ENCODE results near the gene SLC39A9.
"Not testable (repeated sequence)": the region's sequence is repeated elsewhere in the genome, so short reads cannot be mapped to it uniquely, and the experiment has no call there.

The SLC39A9 gene

DNA sequence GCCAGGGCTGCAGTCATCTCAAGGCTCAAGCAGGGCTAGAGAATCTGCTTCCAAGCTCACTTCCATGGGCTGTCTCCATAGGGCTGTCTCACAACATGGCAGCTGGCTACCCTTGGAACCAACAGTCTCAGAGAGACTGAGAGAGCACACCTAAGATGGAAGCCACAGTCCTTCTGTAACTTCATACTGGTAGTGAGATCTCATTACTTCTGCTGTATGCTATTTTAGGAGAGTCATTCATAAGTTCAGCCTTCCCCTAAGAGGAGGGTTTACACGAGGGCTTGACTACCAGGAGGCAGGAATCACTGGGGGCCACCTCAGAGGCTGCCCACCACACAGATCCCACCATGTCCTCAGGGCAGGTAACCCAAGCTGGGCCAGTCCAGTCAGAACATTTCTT, 30.1 kb upstream of the SLC39A9 start:
- in situ Hi-C loops (cut with MboI; ENCODE audit: low sequenced_read_pairs): no loop called here

DNA sequence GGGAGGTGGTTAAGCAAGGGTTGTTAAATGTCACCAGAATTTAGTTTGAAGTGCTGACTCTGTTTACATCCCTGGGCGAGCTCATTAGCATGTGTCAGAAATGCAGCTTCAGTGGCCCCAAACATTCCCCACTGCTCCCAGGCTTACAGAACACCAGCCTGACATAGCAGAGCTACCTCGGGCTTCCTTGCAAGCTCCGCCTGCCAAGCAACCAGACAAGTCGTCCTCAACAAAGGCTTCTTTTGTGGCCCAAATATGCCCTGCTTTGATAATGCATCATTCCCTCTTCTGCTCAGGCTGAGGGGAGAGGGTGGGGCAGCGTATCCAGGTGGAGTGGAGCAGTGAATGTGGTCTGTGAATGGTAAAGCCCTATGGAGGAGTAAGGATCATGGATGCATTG, 28.4 kb upstream of the SLC39A9 start:
- in situ Hi-C loops (cut with MboI; ENCODE audit: low sequenced_read_pairs): no loop called here

DNA sequence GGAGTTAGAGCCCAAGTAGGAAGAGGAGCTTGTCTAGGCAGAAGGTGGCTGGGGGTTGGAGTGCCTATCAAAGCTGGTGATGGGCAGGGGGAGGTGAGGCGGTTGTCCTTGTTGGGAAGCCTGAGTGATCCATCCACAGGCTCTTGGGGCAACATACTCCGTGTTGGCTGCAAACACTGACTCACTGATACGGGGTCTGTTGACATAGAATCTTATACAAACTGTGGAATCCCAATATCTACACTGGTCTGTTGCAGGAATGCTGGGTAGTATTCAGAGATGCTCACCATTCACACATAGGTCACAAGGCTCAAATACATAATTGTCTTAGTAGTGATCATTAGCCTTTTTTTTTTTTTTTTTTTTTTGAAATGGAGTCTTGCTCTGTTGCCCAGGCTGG, 26.3 kb upstream of the SLC39A9 start:
- in situ Hi-C loops (cut with MboI; ENCODE audit: low sequenced_read_pairs): no loop called here

DNA sequence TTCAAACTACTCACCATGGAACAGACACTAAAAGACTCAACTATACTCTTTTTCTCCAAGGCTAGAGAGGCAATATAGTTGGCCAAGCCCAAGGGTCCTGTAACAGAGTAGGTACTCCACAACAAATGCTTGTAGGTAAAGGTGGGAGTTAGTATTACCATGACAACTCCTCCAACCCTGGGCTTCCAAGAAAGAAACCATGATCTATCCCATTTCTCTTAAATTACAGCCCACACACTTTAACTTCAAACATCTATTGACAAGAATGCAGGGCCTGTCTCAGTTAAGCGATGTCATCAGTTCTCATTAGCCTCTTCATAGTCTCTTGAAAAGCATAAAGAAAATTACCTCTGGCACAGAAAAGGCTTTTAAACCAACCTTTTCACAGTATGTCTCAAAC, 25.4 kb upstream of the SLC39A9 start:
- in situ Hi-C loops (cut with MboI; ENCODE audit: low sequenced_read_pairs): no loop called here

DNA sequence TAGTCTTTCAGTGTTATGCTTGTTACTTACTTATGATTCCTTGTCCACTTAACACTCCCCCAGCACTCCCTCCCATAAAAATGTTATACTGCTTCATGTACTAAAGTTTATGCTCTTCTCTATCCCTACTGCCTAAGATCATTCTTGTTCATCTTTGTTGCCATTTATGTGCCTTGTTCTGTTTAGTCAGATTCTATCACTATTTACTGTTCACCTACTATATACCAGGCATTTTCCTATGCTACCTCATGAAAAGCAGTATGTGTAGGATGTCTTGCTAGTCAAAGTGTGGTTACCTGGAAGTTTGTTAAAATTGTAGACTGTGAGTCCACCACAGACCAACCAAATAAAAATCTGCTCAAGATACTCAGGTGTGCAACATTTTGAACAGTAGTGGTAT, 24.3 kb upstream of the SLC39A9 start:
- in situ Hi-C loops (cut with MboI; ENCODE audit: low sequenced_read_pairs): no loop called here

DNA sequence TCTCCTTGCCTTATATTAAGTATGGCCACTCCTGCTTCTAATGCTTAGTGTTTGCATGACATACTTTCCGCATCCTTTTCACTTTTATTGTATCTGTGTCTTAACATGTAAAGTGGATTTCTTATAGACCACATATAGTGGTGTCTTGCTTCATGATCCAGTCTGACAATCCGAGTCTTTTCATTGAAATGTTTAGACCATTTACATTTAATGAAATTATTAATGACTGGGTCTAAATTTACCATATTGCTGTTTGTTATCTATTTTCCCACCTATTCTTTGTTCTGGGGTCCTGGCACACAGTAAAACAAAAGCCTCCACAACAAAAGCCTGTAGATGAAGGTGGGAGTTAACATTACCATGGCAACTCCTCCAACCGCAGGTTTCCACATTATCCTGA, 23.3 kb upstream of the SLC39A9 start:
- in situ Hi-C loops (cut with MboI; ENCODE audit: low sequenced_read_pairs): no loop called here

DNA sequence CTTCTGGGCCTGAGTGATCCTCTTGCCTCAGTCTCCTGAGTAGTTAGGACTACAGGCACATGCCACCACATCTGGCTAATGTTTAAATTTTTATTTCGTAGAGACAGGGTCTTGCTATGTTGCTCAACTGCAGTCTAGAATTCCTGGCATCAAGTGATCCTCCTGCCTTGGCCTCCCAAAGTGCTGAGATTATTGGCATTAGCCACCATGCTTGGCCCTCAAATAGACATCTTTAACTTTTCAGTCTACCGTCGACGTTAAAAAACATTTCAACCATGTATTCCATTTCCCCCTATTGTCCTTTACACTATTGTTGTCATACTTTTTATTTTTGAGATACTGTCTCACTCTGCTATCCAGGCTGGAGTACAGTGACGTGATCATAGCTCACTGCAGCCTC, 22.8 kb upstream of the SLC39A9 start:
- in situ Hi-C loops (cut with MboI; ENCODE audit: low sequenced_read_pairs): no loop called here

DNA sequence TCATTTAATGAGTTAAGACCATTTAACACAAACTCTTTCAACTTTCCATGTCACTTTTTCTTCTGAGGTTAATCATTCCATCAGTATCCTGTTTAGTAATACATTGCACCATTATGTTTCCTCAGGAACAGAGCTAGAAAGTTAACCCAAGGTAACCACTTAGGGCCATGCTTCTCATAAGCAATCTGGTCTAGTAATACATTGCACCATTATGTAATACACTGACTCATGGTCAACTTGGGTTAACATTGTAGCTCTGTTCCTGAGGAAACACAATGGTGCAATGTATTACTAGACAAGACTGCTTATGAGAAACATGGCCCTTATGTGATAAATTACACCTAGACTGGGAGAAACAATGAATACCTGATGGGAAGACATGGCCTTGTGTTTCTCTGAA, 22.1 kb upstream of the SLC39A9 start:
- in situ Hi-C loops (cut with MboI; ENCODE audit: low sequenced_read_pairs): no loop called here

DNA sequence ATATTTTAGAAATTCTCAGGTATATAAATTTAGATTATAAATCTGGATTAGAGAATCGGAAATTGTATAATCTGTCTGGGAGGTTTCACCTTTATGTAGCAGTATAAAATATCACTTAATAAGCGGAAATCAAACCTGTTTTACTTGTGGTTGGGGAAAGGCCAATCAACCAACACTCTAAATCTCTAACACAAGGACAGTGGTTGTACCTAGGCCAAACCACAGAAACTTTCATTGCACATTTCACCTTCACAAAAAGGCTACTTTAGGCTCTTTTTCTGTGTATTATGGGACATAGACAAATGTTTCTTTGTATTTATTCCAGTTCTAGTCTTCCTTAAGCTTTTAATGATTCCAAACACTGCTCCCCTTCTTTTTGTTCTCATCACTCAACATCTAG, 20.2 kb upstream of the SLC39A9 start:
- in situ Hi-C loops (cut with MboI; ENCODE audit: low sequenced_read_pairs): no loop called here

DNA sequence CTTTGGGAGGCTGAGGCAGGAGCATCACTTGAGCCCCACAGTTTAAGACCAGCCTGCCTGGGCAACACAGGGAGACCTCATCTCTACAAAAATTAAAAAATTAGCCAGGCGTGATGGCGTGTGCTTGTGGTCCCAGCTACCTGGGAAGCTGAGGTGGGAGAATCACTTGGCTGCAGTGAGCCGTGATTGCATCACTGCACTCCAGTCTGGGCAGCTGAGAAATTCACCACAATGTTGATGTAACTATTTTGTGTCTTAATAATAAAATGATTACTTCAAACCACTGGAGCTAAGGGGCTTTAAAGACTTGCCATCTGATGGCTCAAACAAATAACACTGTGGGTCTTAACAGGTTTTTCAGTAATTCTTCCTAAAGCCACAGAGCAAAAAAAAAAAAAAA, 11.2 kb upstream of the SLC39A9 start:
- in situ Hi-C loops (cut with MboI; ENCODE audit: low sequenced_read_pairs): no loop called here

DNA sequence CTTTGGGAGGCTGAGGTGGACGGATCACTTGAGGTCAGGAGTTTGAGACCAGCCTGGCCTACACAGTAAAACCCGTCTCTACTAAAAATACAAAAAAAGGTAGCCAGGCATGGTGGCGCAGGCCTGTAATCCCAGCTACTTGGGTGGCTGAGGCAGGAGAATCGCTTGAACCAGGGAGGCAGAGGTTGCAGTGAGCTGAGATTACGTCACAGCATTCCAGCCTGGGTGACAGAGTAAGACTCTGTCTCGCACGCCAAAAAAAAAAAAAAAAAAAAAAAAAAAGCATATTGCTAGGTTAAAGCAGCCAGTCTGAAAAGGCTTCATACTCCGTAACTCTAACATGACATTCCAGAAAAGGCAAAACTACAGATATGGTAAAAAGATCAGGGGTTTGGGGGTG, 7.1 kb upstream of the SLC39A9 start:
- in situ Hi-C loops (cut with MboI; ENCODE audit: low sequenced_read_pairs): not testable (repeated sequence)

DNA sequence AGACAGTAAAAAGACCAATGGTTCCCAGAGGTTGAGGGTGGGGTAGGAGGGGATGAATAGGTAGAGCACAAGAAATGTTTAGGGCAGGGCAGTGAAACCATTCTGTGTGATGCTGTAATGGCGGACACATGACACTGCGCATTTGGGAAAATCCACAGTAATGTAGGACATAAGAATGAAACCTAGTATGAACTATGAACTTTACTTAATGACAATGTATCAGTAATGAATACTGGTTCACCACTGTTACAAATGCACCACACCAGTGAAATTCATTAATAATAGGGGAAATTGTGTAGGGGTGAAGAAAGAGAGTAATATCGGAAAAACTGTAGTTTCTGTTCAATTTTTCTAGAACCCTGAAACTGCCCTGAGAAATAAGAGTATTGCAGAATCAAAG, 6.0 kb upstream of the SLC39A9 start:
- in situ Hi-C loops (cut with MboI; ENCODE audit: low sequenced_read_pairs): no loop called here

DNA sequence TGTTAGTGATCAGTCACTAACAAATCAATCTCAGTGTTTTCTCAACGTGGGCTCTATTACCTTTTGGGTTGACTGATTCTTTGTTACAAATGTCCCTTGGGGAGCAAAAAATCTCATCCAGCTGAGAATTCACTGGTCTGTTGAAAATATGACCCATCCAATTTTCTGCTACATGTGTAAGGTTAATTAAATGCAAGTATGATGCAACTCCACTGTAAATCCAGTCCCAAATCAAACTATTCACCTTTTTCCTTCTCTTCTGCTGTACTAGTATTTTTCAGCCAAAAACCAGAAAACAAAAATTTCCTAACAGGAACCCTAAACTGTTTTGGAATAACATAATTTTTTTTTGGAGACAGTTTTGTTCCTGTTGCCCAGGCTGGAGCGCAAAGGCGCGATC, 2.6 kb upstream of the SLC39A9 start:
- in situ Hi-C loops (cut with MboI; ENCODE audit: low sequenced_read_pairs): no loop called here

DNA sequence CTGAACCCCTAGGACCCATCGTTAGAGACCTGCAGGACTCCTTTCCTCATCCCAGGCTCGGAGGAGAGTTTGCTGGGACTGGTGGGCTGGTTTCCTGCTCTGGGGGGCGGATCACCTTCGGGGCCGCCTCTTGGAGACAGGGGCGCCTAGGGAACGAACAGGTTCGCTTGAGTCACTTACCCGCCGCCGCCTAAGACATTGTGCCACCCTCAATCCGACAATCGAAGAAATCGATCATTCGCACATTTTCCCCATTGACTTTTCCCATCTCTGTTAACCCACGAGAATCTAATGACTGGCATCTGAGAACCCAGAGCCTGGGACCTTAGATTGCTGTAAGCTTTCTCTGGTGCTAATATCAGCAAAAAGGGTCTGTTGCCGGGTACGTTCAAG, 322 bp downstream of the SLC39A9 start:
- in situ Hi-C loops (cut with MboI; ENCODE audit: low sequenced_read_pairs): no loop called here

DNA sequence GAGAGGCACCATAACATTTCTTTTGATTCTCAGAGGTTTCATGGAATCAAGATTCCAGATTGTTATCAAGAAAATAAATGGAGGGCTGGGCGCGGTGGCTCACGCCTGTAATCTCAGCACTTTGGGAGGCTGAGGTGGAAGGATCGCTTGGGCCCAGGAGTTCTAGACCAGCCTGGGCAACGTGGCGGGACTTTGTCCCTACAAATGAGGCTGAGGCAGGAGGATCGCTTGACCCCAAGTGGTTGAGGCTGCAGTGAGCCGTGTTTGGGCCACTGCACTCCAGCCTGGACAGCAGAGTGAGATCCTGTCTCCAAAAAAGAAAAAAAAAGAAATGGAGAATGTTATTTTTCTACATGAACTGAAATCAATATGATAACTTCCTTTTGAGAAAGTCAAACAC, 1.3 kb downstream of the SLC39A9 start:
- in situ Hi-C loops (cut with MboI; ENCODE audit: low sequenced_read_pairs): no loop called here

DNA sequence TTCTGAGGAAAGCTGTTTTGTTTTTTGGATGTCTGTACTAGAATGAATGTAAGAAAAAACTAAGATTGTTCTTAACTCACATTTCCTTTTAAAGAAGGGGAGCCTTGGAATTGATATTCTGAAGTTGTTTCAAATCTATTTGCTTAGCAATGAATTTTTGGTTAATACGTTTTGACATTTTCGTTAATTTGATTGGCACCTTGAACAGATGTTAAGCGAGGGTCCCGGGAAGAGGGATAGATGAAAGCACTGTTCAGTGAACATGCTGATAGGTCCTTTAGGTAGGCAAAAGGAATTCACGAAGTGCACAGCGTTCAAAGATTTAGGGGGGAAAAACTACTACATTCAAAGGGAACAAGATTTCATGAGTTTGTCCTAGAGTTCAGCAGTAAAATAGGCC, 1.7 kb downstream of the SLC39A9 start:
- in situ Hi-C loops (cut with MboI; ENCODE audit: low sequenced_read_pairs): no loop called here

DNA sequence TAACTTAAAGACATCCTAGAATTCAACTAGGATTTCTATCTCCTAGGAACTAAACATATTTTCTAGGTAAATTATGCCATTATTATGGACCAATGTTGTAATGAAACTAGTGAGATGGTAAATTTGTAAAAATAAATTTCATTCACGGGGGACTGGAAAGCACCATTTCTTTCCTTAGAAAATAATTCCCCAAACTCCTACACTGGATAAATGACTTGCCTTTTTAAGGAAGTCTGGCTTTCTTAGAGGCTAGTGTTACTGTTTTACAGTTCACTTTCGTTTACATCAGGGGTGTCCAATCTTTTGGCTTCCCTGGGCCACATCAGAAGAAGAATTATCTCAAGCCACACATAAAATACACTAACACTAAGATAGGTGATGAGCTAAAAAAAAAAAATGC, 3.3 kb downstream of the SLC39A9 start:
- in situ Hi-C loops (cut with MboI; ENCODE audit: low sequenced_read_pairs): no loop called here

DNA sequence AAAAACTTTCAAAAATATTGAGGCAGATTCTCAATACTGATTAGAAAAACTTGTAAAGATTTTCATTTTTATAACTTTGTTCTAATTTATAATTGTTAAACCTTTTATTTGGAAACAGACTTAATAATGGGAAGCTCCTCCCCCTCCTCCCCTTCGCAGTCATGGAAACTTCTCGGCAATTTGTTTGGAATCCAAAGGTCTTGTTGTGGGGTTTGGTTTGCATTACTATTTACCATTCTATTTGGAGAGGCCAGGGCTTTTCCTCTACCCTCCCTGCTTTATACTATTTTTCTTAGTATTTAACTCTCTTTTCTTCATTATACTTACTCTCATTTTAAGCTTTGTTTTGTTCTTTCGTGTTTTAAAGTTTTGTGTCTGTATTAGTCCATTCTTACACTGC, 6.0 kb downstream of the SLC39A9 start:
- in situ Hi-C loops (cut with MboI; ENCODE audit: low sequenced_read_pairs): no loop called here

DNA sequence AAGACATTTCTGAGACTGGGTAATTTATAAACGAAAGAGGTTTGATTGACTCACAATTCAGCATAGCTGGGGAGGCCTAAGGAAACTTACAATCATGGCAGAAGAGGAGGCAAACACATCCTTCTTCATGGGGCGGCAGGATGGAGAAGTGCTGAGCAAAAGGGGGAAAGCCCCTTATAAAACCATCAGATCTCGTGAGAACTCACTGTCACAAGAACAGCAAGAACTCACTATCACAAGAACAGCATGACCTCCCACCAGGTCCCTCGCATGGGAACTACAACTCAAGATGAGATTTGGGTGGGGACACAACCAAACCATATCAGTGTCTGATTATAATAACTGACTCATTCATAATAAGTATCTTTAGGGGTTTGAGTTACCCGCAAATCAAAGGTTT, 6.4 kb downstream of the SLC39A9 start:
- in situ Hi-C loops (cut with MboI; ENCODE audit: low sequenced_read_pairs): no loop called here

DNA sequence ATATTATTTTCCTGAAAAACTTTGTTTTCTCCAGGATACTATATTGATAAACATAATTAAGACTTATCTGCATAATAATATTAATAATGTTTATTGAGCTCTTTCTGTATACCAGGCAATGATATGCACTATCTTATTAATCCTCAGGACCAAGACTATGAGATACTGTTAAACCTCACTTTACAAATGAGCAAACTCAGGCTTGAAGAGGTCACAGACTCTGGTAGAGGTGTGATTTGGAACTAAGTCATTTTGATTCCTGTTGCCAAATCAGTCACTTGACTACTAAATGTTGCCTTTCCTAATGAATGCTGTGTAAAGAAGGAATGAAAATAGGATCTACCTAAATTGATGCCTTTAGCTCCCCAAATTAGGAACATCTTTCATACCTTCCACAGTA, 7.3 kb downstream of the SLC39A9 start:
- in situ Hi-C loops (cut with MboI; ENCODE audit: low sequenced_read_pairs): no loop called here

DNA sequence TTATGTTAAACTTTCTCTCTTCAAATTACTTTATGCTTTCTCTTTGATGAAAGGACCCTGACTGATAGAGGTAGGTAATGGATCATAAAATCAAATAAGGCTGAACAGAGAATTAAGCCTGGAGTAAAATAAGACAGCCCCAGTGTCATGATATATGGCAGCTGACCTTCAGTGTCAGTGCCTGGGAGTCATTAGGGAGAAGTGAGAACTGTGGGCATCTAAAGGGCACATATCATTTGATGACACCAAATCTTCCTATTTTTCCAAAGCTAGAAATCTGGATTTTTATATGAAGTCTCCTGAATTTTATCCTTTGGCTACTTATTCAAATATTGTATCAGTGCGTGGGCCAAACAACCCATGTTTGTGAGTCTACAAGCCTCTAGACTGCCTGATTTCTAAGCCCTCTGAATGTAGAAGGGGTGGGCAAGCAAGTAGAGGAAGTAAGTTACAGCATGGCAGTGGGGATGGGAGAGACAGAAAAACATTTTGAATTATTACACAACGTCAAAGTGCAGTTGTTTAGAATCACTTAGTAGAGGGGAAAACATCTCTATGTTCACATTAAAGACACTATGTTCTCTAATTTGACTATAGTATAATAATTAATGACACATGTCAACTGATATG, 10.0 kb downstream of the SLC39A9 start:
- in situ Hi-C loops (cut with MboI; ENCODE audit: low sequenced_read_pairs): no loop called here

DNA sequence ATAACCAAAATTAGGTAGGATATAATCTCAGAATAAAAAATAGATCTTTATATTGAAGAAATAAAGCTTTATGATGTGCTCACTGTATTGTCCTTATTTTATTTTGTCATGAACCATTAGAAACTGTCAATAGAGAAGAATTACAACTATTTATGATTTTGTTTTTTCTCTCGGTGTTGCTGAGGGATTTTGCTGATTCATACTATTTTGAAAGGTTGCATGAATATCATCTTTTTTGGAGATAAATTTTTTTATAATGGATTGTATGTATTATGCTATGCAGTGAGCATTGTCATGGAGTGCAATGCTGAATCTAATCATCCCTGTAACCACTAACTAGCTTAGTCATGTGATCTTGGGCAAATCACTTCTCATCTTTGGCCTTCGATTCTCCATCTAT, 15.0 kb downstream of the SLC39A9 start:
- in situ Hi-C loops (cut with MboI; ENCODE audit: low sequenced_read_pairs): no loop called here

DNA sequence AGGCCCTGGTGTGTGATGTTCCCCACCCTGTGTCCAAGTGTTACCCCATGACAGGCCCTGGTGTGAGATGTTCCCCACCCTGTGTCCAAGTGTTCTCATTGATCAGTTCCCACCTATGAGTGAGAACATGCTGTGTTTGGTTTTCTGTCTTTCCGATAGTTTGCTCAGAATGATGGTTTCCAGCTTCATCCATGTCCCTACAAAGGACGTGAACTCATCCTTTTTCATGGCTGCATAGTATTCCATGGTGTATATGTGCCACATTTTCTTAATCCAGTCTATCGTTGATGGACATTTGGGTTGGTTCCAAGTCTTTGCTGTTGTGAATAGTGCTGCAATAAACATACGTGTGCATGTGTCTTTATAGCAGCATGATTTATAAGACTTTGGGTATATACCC, 17.6 kb downstream of the SLC39A9 start:
- in situ Hi-C loops (cut with MboI; ENCODE audit: low sequenced_read_pairs): not testable (repeated sequence)

DNA sequence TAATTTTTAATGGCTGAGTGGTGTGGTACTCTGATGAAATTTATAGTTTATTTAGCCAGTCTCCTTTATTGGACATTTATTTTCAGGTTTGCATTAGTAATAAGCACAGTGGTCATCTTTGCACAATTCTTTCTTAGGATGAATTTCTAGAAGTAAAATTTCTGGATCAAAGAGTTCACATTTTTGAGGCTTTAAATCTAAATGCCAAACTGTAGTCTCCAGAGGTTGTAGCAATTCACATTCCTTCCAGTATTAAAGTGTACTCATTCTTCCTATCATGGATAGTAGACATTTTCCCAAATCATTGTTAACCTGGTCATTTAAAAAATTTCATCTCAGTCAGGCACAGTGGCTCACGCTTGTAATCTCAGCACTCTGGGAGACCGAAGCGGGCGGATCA, 24.8 kb downstream of the SLC39A9 start:
- in situ Hi-C loops (cut with MboI; ENCODE audit: low sequenced_read_pairs): no loop called here

Measured in hTERT RPE-1 (cell line).